SJSA1 (cell line): ENCODE measurements around the gene PGBD4. TPM values are rescaled to one million over a fixed set of nuclear protein-coding genes. Genes with fewer than 3 reads are reported as not detected.

Experiments
- DNase-seq, 2 experiments: peaks; one replicate each; pipeline ENCODE4 v3.0.0-alpha.2; 2015 to 2020; ENCODE audit warnings: low spot score in 2 of 2, low read depth in 1 of 2
- H3K27ac ChIP-seq: fragments of 250-450 bp; sonication (Bioruptor Pico); 2 replicates; pipeline ENCODE4 v1.5.1; 2020; ENCODE audit warnings: mild to moderate bottlenecking, moderate library complexity
- H3K27me3 ChIP-seq: fragments of 250-450 bp; sonication (Bioruptor Pico); replicated peaks from 2 replicates; pipeline ENCODE4 v1.5.1; 2020; ENCODE audit warnings: mild to moderate bottlenecking, moderate library complexity
- H3K36me3 ChIP-seq: fragments of 250-450 bp; sonication (Bioruptor Pico); 2 replicates; pipeline ENCODE4 v1.5.1; 2020; ENCODE audit warnings: mild to moderate bottlenecking
- H3K4me1 ChIP-seq: fragments of 250-450 bp; sonication (Bioruptor Pico); replicated peaks from 2 replicates; pipeline ENCODE4 v1.6.1; 2021; ENCODE audit warnings: mild to moderate bottlenecking
- H3K4me3 ChIP-seq: fragments of 250-450 bp; sonication (Bioruptor Pico); 2 replicates; pipeline ENCODE4 v1.5.1; 2020; ENCODE audit warnings: mild to moderate bottlenecking
- H3K9me3 ChIP-seq: fragments of 250-450 bp; sonication (Bioruptor Pico); replicated peaks from 2 replicates; pipeline ENCODE4 v1.5.1; 2020; ENCODE audit warnings: mild to moderate bottlenecking
- total RNA-seq: library from RNA; depleted of rRNA; stranded (reverse); fragments of >200 nt; shearing (Covaris generic); gene quantifications from 2 replicates; pipeline ENCODE4 v1.2.3, GENCODE V29; 2014; rRNA removed

PGBD4 gene
- total RNA-seq, result 1.5 and 2.5 TPM in 2 replicates

DNA sequence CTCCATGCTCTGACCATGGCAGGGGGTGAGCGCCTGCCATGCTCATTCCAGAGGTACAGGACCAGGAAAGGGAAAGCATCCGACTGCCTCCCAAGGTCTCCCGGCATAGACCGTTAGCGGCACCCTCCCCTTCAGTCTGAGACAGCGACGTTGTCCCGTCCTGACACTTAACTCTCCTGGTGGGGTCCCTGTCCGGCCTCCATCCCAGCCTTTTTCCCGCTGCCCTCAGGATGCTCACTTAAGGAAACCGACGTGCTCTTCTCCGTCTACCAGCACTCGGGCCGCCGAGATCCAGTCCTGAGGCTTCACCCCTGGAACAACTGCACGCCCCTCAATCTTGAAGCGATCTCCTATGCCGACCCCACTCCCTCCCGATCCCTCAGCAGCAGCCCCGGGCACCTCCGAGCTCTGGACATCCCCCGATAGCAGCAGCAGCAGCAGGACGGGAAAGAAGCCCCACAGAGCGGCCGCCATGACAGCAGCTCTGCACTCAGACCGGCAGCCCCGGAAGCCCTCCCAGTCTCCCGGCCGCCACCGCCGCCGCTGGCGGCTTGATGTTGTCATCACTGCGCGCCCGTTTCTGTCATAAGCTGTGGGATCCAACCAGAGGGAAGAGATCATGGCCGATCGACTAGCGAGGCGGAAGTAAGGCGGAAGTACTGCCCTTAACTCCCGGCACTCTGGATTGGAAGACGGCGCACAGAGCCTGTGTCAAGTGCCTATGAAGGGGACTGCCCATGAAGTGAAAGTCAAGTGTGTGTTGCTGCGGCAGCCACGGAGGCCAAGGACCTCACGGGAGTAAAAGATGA, at the start of gene PGBD4, which contains the start of gene EMC7:
PGBD4 (plus strand) TSS at position 718 of the 809 bp plus-strand sequence. CDS start 449 bp downstream, outside the sequence.
EMC7 (minus strand) TSS at position 497 of the 809 bp plus-strand sequence; CDS start at position 474, 23 bp downstream.
- Histone ChIP-seq H3K9me3 (no peaks in the 10 kb centered on the region), H3K27ac (peak within 1 kb of the TSS; percentile 63), H3K36me3 (peaks cover 17% of the 10 kb centered on the region), H3K4me1 (peaks cover 13% of the 10 kb centered on the region), H3K4me3 (peak within 1 kb of the TSS; percentile 75), H3K27me3 (no peaks in the 10 kb centered on the region)
- peak; percentile 97 to 99 for DNase-seq

DNA sequence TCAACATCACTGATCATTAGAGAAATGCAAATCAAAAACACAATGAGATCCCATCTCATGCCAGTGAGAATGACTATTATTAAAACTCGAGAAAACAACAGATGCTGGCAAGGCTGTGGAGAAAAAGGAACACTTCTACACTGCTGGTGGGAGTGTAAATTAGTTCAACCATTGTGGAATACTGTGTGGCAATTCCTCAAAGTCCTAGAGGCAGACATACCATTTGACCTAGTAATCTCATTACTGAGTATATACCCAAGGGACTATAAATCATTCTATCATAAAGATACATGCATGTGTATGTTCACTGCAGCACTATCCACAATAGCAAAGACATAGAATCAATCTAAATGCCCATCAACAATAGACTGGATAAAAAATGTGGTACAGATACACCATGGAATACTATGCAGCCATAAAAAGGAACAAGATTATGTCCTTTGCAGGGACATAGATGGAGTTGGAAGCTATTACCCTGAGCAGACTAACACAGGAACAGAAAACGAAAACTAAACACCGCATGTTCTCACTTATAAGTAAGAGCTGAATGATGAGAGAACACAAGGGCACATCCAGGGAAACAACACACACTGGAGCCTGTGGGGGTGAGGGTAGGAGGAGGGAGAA, 47.7 kb upstream of the PGBD4 start:
- peaks cover 35% of the 10 kb centered on the region for H3K4me1 ChIP-seq
- H3K4me3 ChIP-seq, result no peak overlapping the region
- no peak for DNase-seq
- peaks cover 7% of the 10 kb centered on the region; the same call in 1 of the 2 replicates for H3K9me3 ChIP-seq
- H3K27me3 ChIP-seq, result no peaks in the 10 kb centered on the region
- H3K36me3 ChIP-seq, result no peaks in the 10 kb centered on the region
- H3K27ac ChIP-seq, result no peak overlapping the region

DNA sequence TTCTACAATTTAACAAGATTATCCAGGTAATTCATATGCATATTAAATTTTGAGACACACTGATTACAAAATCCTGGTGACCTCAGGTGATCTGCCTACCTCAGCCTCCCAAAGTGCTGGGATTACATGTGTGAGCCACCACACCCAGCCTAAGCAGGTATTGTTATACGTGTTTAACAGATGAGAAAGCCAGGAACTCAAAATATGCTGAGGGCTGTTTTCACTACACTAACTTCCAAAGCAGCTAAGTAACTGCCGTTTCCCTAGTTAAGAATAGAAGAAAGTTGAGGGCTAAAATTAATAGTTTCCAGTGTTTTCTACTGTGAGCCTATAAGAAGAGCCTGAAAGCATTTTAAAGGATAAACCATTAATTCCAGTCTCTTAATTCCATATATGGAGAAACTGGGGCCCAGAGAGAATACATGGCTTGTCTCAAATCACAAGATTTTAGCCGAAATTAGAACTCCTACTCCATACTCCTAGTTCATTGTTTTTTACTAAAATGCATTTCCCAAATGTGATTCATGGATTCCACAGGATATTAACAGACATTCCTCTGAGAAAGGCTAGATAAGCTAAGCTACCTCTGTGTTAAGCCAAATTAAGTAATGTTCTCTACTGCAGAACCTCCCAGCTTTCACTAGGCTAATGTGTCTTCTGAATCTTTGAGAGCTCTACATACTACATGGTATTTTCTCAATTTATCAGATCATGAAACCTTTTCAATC, 45.9 kb upstream of the PGBD4 start:
- peak in 1 of 2 experiments; percentile 86 for DNase-seq
- H3K27me3 ChIP-seq, result no peaks in the 10 kb centered on the region
- H3K36me3 ChIP-seq, result no peaks in the 10 kb centered on the region
- 0 out of 2 replicates have a peak, but pooled peaks cover under 1% of the 10 kb centered on the region for H3K9me3 ChIP-seq
- no peak overlapping the region for H3K4me3 ChIP-seq
- H3K4me1 ChIP-seq, result peaks cover 28% of the 10 kb centered on the region
- peak overlapping the region; percentile 88 for H3K27ac ChIP-seq

DNA sequence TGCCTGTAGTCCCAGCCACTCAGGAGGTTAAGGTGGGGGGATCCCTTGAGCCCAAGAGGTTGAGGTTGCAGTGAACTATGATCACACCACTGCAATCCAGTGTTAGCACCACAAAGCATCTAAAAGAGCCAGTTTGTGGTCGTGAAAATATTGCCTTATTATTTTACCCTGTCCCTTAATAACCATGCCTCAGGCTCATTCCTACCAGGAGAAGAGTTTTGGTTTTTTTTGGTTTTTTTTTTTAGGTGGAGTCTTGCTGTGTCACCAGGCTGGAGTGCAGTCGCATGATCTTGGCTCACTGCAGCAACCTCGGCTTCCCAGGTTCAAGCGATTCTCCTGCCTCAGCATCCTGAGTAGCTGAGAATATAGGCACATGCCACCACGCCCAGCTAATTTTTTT, 45.0 kb upstream of the PGBD4 start:
- DNase-seq, result peak in 1 of 2 experiments; percentile 36
- Histone ChIP-seq H3K9me3 (no peaks in the 10 kb centered on the region), H3K4me3 (no peak overlapping the region), H3K27ac (peak overlapping the region; percentile 88), H3K4me1 (peaks cover 28% of the 10 kb centered on the region), H3K36me3 (no peaks in the 10 kb centered on the region), H3K27me3 (no peaks in the 10 kb centered on the region)

DNA sequence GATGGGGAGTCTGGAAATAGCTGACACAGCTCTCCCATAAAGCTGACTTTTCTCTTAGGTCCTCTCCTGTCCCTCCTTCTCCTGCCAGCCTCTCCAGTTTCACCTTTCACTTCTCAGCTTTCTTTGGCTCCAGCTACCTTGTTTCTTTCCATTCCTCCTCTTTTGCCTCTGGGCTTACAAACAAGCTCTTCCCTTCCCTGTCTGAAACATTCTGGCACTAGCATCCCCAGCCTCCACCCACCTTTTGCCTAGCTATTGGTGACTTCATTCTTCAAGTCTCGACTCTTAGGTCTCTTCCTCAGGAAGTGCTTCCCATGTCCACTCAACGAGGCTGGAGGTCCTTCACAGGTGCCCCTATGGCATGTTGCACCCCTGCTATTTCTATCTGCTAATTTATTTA, 42.4 kb upstream of the PGBD4 start:
- no peak for DNase-seq
- Histone ChIP-seq H3K27me3 (no peaks in the 10 kb centered on the region), H3K9me3 (no peaks in the 10 kb centered on the region), H3K4me3 (no peak overlapping the region), H3K4me1 (peaks cover 28% of the 10 kb centered on the region), H3K27ac (no peak overlapping the region), H3K36me3 (no peaks in the 10 kb centered on the region)

DNA sequence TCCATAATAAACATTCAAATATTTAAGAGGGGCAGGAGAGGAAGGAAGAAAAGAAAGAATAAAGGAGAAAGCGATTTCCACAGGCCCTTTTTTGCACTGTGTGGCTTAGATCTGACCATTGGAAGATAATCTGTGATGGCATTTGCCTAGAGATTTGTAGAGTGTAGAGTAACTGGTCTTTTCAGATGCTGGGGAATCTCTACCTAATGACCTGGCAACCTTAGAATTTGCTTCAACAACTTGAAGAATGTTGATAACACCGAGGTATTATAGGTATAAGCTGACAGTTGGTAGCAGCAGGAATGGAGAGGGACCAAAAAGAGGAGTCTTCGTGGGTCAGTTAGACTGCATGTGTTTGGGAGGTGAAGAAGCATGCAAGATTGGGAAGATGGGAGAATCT, 41.9 kb upstream of the PGBD4 start:
- Histone ChIP-seq H3K4me3 (no peak overlapping the region), H3K9me3 (no peaks in the 10 kb centered on the region), H3K27ac (no peak overlapping the region), H3K36me3 (no peaks in the 10 kb centered on the region), H3K27me3 (no peaks in the 10 kb centered on the region), H3K4me1 (peaks cover 28% of the 10 kb centered on the region)
- no peak for DNase-seq

DNA sequence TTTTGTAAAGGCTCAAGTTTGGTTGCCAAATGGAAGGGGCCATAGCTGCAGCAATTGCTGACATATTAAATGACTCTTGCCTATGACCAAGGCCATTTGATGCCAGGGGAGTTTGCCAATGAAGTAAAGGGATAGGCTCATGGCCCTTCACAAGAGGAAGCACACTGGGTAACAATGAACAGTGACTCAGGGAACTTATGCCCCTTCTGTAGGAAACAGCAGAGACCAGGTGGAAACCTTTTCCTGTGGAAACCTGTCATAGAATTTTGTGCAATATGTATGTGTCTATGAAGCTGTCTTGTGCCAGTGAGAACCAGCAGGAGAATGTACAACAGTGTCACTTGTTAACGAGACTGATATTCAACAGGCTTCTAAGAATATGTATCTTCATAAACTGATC, 37.4 kb upstream of the PGBD4 start:
- Histone ChIP-seq H3K4me1 (no peaks in the 10 kb centered on the region), H3K9me3 (no peaks in the 10 kb centered on the region), H3K27ac (no peak overlapping the region), H3K36me3 (no peaks in the 10 kb centered on the region), H3K27me3 (no peaks in the 10 kb centered on the region), H3K4me3 (no peak overlapping the region)
- DNase-seq, result no peak

DNA sequence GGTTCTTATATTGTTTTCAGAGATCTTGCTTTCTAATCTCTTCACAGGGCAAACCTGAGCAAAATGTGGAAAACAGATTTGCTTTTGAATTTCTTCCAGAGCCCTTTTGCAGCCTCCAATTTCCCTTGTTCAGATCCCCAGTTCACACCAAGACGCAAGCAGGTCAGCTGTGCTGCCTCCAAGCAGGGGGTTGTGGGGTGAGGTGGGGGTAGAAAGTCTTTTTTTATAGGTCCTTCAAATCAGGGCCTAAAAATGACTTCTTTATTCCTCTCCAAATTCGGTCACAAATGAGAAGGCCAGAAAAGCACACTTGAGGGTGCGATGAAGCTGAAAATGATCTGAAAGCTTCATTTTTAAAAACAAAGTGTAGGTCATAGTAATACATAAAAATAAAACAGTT, 36.6 kb upstream of the PGBD4 start:
- Histone ChIP-seq H3K36me3 (no peaks in the 10 kb centered on the region), H3K4me3 (no peak overlapping the region), H3K9me3 (no peaks in the 10 kb centered on the region), H3K27me3 (no peaks in the 10 kb centered on the region), H3K27ac (no peak overlapping the region), H3K4me1 (no peaks in the 10 kb centered on the region)
- no peak for DNase-seq

DNA sequence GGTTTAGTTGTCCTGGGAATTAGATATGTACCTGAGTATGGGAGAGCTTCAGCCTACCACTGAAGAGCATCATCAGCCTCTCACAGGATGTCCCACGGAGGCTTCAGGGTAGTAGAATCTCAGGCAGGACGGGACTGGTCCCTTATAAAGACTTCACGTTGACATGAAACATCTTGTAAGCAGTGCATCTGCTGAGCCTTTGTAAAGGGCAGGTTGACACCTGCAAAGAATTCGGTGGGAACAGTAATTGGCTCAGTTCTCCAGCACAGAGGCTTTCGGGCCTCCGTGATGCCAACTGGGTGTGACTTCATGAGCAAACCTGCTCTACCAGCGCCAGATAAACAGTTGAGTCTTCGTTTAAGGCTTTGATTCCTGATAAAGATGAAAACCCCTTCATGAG, 35.9 kb upstream of the PGBD4 start:
- Histone ChIP-seq H3K4me3 (no peak overlapping the region), H3K36me3 (no peaks in the 10 kb centered on the region), H3K27ac (no peak overlapping the region), H3K4me1 (no peaks in the 10 kb centered on the region), H3K27me3 (no peaks in the 10 kb centered on the region), H3K9me3 (no peaks in the 10 kb centered on the region)
- no peak for DNase-seq

DNA sequence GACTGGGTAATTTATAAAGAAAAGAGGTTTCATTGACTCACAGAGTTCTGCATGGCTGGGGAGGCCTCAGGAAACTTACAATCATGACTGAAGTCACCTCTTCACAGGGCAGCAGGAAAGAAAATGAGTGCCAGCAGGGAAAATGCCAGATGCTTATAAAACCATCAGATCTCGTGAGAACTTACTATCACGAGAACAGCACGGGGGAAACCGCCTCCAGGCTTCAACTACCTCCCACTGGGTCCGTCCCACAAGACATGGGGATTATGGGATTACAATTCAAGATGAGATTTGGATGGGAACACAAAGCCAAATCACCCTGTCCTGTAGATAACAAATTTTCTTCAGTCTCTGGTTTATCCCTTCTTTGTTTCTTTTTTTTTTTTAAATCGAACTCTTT, 31.9 kb upstream of the PGBD4 start:
- Histone ChIP-seq H3K4me1 (no peaks in the 10 kb centered on the region), H3K9me3 (no peaks in the 10 kb centered on the region), H3K27me3 (no peaks in the 10 kb centered on the region), H3K4me3 (no peak overlapping the region), H3K27ac (no peak overlapping the region), H3K36me3 (no peaks in the 10 kb centered on the region)
- DNase-seq, result no peak

DNA sequence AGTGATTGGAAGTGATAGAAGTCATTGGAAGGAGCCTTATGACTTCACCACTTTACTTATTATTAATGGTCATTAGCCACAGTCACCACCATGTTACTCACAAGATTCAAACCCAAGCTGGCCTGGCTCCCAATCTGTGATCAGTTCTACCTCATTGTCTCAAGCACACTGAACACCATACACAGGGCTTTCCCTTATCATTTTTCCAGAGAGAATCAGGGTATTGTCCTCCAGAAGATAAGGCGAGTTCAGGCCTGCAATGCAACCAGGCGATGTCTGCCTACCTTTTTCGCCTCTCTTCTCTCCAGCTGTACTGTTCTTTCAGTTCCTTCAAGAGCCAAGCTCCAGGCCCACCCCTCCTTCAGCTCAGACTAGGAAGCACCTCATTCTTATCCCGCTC, 25.1 kb upstream of the PGBD4 start:
- Histone ChIP-seq H3K27ac (no peak overlapping the region), H3K4me3 (no peak overlapping the region), H3K27me3 (no peaks in the 10 kb centered on the region), H3K9me3 (no peaks in the 10 kb centered on the region), H3K4me1 (no peaks in the 10 kb centered on the region), H3K36me3 (no peaks in the 10 kb centered on the region; the same call in 1 of the 2 replicates)
- no peak for DNase-seq

DNA sequence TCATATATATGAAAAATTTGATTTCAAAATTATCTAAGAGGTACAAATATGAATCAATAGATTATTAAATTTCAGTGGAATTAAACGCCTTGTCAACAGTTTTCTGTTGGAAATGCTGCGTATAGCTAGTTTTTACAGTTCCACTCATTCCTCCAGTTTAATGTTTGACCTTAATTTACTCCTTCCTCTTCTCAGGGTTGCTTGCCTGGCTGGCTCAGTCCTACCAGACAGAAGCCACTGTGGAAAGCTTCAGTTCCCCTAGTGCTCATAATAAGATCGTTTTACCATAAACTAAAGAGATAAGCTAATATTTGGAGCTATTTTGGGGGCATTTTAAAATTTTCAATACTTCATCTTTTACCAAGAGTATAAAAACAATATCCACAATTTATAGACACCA, 23.0 kb upstream of the PGBD4 start:
- H3K4me3 ChIP-seq, result no peak overlapping the region
- no peaks in the 10 kb centered on the region for H3K27me3 ChIP-seq
- no peak overlapping the region for H3K27ac ChIP-seq
- no peaks in the 10 kb centered on the region for H3K4me1 ChIP-seq
- peaks cover 18% of the 10 kb centered on the region for H3K36me3 ChIP-seq
- DNase-seq, result no peak
- no peaks in the 10 kb centered on the region for H3K9me3 ChIP-seq

DNA sequence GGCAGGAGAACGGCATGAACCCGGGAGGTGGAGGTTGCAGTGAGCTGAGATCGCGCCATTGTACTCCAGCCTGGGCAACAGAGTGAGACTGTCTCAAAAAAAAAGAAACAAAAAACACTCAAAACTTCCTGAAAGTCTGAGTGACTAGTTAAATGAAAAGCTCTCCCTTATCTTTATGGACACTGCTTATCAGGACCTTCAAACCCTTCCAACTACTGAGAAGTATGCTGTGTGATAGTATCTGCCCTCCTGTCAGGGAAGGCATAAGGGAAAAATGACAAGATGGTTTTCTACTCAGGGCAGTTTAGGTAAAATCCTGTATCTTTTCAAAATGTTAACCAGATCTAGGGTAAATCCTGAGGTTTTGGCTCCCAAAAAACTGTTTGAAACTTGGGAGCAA, 22.0 kb upstream of the PGBD4 start:
- no peaks in the 10 kb centered on the region for H3K27me3 ChIP-seq
- H3K4me1 ChIP-seq, result no peaks in the 10 kb centered on the region
- no peaks in the 10 kb centered on the region for H3K9me3 ChIP-seq
- peaks cover 25% of the 10 kb centered on the region for H3K36me3 ChIP-seq
- H3K27ac ChIP-seq, result no peak overlapping the region
- no peak for DNase-seq
- no peak overlapping the region for H3K4me3 ChIP-seq

DNA sequence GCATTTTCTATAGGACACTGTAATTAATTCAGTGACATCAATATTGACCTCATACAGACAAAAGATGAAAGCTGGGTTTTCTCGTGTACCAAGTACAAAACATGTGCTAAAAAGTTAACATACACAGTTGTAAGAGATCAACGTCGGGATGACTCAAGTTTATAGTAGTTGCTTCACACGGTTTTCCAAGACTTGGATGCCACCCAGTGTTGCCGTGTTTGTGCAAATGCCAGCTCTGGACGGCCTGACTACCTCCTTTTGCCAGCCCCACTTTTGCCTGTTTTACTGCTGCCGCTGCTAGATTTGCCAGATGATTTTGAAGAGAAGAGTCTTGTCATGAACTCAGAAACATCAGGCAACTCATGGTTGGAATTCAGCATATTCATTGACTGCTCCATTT, 17.8 kb upstream of the PGBD4 start:
- no peak overlapping the region for H3K4me3 ChIP-seq
- H3K27ac ChIP-seq, result no peak overlapping the region
- no peaks in the 10 kb centered on the region for H3K27me3 ChIP-seq

More for the DNA sequence above, 17.8 kb upstream of the PGBD4 start:
- Histone ChIP-seq H3K36me3 (peaks cover 60% of the 10 kb centered on the region), H3K9me3 (no peaks in the 10 kb centered on the region), H3K4me1 (no peaks in the 10 kb centered on the region)
- no peak for DNase-seq
